Astrocyte (in vitro differentiated cells and primary cell): ENCODE measurements around the gene CCDC197.

Experiments
- EZH2 ChIP-seq: IDR thresholded peaks from 2 replicates; pipeline ENCODE4 v1.6.1; 2012; ENCODE audit warnings: mild to moderate bottlenecking, low read length, inconsistent platforms; ENCODE audit not compliant: insufficient read depth
- TF ChIP-seq, protein P1 (sequence below): IDR thresholded peaks from 2 replicates; pipeline ENCODE4 v1.5.1; 2011; ENCODE audit warnings: low read depth, mild to moderate bottlenecking, inconsistent platforms, low read length, moderate library complexity; ENCODE audit not compliant: insufficient read depth

DNA sequence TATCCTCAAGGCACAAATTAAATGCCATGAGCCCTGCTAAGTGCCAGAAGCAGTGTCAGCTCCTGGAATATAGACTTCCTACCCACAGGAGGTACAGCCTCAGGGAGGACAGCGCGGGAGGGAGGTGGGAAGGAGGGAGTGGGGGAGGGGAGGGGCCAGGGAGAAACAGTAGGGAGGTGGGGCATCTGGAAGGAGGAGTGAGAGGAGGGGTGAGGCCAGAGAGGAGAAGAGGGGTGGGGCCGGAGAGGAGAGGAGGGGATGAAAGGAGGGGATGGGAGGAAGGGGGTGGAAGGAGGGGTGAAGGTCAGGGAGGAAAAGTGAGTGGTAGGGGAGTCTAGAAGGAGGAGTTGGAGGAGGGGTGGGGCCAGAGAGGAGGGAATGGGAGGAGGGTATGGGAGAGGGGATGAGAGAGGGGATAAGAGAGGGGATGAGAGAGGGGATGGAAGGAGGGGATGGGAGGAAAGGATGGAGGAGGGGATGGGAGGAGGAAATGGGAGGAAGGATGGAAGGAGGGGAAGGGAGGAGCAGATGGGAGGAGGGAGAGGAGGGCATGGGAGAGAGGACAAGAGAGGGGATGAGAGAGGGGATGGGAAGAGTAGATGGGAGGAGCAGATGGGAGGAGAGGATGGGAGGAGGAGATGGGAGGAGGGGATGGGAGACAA lies 9.2 kb upstream of the CCDC197 start:
- TF ChIP-seq, protein P1, sequence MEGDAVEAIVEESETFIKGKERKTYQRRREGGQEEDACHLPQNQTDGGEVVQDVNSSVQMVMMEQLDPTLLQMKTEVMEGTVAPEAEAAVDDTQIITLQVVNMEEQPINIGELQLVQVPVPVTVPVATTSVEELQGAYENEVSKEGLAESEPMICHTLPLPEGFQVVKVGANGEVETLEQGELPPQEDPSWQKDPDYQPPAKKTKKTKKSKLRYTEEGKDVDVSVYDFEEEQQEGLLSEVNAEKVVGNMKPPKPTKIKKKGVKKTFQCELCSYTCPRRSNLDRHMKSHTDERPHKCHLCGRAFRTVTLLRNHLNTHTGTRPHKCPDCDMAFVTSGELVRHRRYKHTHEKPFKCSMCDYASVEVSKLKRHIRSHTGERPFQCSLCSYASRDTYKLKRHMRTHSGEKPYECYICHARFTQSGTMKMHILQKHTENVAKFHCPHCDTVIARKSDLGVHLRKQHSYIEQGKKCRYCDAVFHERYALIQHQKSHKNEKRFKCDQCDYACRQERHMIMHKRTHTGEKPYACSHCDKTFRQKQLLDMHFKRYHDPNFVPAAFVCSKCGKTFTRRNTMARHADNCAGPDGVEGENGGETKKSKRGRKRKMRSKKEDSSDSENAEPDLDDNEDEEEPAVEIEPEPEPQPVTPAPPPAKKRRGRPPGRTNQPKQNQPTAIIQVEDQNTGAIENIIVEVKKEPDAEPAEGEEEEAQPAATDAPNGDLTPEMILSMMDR = no peak
- TF ChIP-seq EZH2 = no peak
